CD14-positive monocyte (primary cell): ENCODE data around the gene PTGDS. TPM values are rescaled to one million over a fixed set of nuclear protein-coding genes. Genes with fewer than 3 reads are reported as not detected.

Experiments used
- DNase-seq, 3 donors: peaks; one replicate each; pipeline ENCODE4 v3.0.0-alpha.2; 2011 to 2022
- H2AFZ ChIP-seq: 2 replicates; pipeline ENCODE4 v1.6.0; 2012; ENCODE audit warnings: mild to moderate bottlenecking, low read depth, low read length, inconsistent platforms; ENCODE audit not compliant: insufficient read depth, poor library complexity, severe bottlenecking
- H3K27ac ChIP-seq, 2 donors: 1 replicate in 1 of 2; 2 replicates in 1 of 2; pipeline ENCODE4 v1.5.1; 2012 to 2013; ENCODE audit warnings: low read length in 2 of 2, control low read depth in 1 of 2, inconsistent platforms in 1 of 2, low read depth in 1 of 2, mild to moderate bottlenecking in 1 of 2
- H3K27me3 ChIP-seq, 2 donors: one replicate each; pipeline versions ENCODE4 v1.6.0 to v1.6.1; 2011 to 2013; ENCODE audit warnings: low read length in 2 of 2; ENCODE audit not compliant: control insufficient read depth in 2 of 2, insufficient read depth in 2 of 2
- H3K36me3 ChIP-seq, 2 donors: replicated peaks in 1 of 2; 1 replicate in 1 of 2; 2 replicates in 1 of 2; pipeline versions ENCODE4 v1.5.1 to v1.6.1; 2012 to 2013; ENCODE audit warnings: low read length in 2 of 2, control low read depth in 1 of 2, inconsistent platforms in 1 of 2, mild to moderate bottlenecking in 1 of 2; ENCODE audit not compliant: insufficient read depth in 2 of 2, control insufficient read depth in 1 of 2
- H3K4me1 ChIP-seq, 2 donors: 1 replicate in 1 of 2; 2 replicates in 1 of 2; pipeline versions ENCODE4 v1.5.1 to v1.6.1; 2012 to 2013; ENCODE audit warnings: low read length in 2 of 2, control low read depth in 1 of 2, inconsistent platforms in 1 of 2, mild to moderate bottlenecking in 1 of 2, moderate library complexity in 1 of 2; ENCODE audit not compliant: insufficient read depth in 2 of 2, control insufficient read depth in 1 of 2
- H3K4me2 ChIP-seq: replicated peaks from 2 replicates; pipeline ENCODE3; 2012; ENCODE audit warnings: low read length, moderate library complexity, mild to moderate bottlenecking; ENCODE audit not compliant: poor library complexity, severe bottlenecking; ENCODE audit errors: extremely low read depth
- H3K4me3 ChIP-seq, 3 experiments: fragments of 200-600 bp in 1 of 3; sonication (generic) in 1 of 3; replicated peaks in 1 of 3; 1 replicate in 2 of 3; 2 replicates in 1 of 3; pipeline ENCODE4 v1.5.1; 2011 to 2013; ENCODE audit warnings: low read length in 3 of 3, mild to moderate bottlenecking in 3 of 3, control low read depth in 2 of 3, low read depth in 2 of 3, inconsistent platforms in 1 of 3, moderate library complexity in 1 of 3
- H3K79me2 ChIP-seq: 2 replicates; pipeline ENCODE4 v1.6.0; 2012; ENCODE audit warnings: mild to moderate bottlenecking, control low read depth, inconsistent platforms, low read length, moderate library complexity; ENCODE audit not compliant: insufficient read depth
- H3K9ac ChIP-seq: 2 replicates; pipeline ENCODE4 v1.6.0; 2017; ENCODE audit warnings: low read length, mild to moderate bottlenecking; ENCODE audit not compliant: insufficient read depth, poor library complexity, severe bottlenecking
- H3K9me3 ChIP-seq, 2 donors: replicated peaks in 1 of 2; 1 replicate in 1 of 2; 2 replicates in 1 of 2; pipeline versions ENCODE4 v1.5.1 to v1.6.1; 2012 to 2013; ENCODE audit warnings: low read length in 2 of 2, control low read depth in 1 of 2; ENCODE audit not compliant: control insufficient read depth in 1 of 2, insufficient read depth in 1 of 2
- H4K20me1 ChIP-seq: 2 replicates; pipeline ENCODE4 v1.6.0; 2012; ENCODE audit warnings: mild to moderate bottlenecking, low read length, control low read depth, moderate library complexity; ENCODE audit not compliant: insufficient read depth
- H3K27ac Mint-ChIP-seq, 7 donors: one replicate each; pipeline ENCODE4 v1.8.0; 2020; ENCODE audit warnings: mild to moderate bottlenecking in 7 of 7, mixed read lengths in 7 of 7, moderate library complexity in 6 of 7, inconsistent platforms in 2 of 7
- H3K27me3 Mint-ChIP-seq, 3 donors: one replicate each; pipeline ENCODE4 v1.8.0; 2021 to 2022; ENCODE audit warnings: low read depth in 3 of 3, mild to moderate bottlenecking in 3 of 3, mixed read lengths in 3 of 3, moderate library complexity in 3 of 3, inconsistent platforms in 1 of 3
- H3K36me3 Mint-ChIP-seq, 2 donors: one replicate each; pipeline ENCODE4 v1.8.0; 2020; ENCODE audit warnings: mixed read lengths in 2 of 2, inconsistent platforms in 1 of 2, mild to moderate bottlenecking in 1 of 2
- H3K4me1 Mint-ChIP-seq: one replicate; pipeline ENCODE4 v1.8.0; 2020; ENCODE audit warnings: mild to moderate bottlenecking, mixed read lengths
- H3K4me3 Mint-ChIP-seq, 2 donors: one replicate each; pipeline ENCODE4 v1.8.0; 2020; ENCODE audit warnings: mild to moderate bottlenecking in 2 of 2, mixed read lengths in 2 of 2, moderate library complexity in 1 of 2
- H3K9me3 Mint-ChIP-seq, 7 donors: one replicate each; pipeline ENCODE4 v1.8.0; 2020 to 2022; ENCODE audit warnings: mixed read lengths in 7 of 7, mild to moderate bottlenecking in 6 of 7, moderate library complexity in 6 of 7, inconsistent platforms in 2 of 7
- CTCF ChIP-seq: fragments of 200-600 bp; IDR thresholded peaks from one replicate; pipeline ENCODE4 v1.8.0; 2022; ENCODE audit warnings: antibody characterized with exemption, mild to moderate bottlenecking
- WGBS: methylation state at CpG from one replicate; pipeline ENCODE4 v1.1.5; 2013; ENCODE audit warnings: missing lambda C conversion rate; ENCODE audit not compliant: insufficient coverage; 5-methylcytosine and 5-hydroxymethylcytosine counted together
- intact Hi-C, 2 donors: fragments of 100-400 bp; cut with micrococcal nuclease; formaldehyde crosslinking; loops; one replicate each; pipeline versions ENCODE4 v1.15.0 to v1.15.1; 2023
- polyA plus RNA-seq, 3 donors: library from polyadenylated mRNA; depleted of rRNA in 1 of 3; unstranded in 2 of 3; stranded (reverse) in 1 of 3; fragments of 300-500 nt in 2 of 3; fragments of >200 nt in 1 of 3; fragmentation: Illumina TruSeq in 2 of 3; gene quantifications; 1 replicate in 2 of 3; 2 replicates in 1 of 3; pipeline ENCODE4 v1.2.3, GENCODE V29; 2012 to 2021

PTGDS gene
- polyA plus RNA-seq, 3 donors: 0.34 to 1.5 TPM; not detected in 1

- Mint-ChIP-seq H3K9me3 (peaks cover 0 to 5% (median 3%) of the 10 kb centered on the region in 7 donors), H3K4me3 (no peak overlapping the region), H3K36me3 (no peaks in the 10 kb centered on the region), H3K27ac (no peak overlapping the region), H3K4me1 (peaks cover 1% of the 10 kb centered on the region), H3K27me3 (peaks cover 0 to 5% (median 0%) of the 10 kb centered on the region in 3 donors)
- Histone ChIP-seq H3K4me1 (peaks cover 3 to 5% of the 10 kb centered on the region in 2 donors), H3K27ac (no peak overlapping the region), H3K4me3 (no peak overlapping the region), H3K4me2 (no peak overlapping the region), H3K9me3 (no peaks in the 10 kb centered on the region), H3K27me3 (no peaks in the 10 kb centered on the region), H4K20me1 (no peaks in the 10 kb centered on the region), H3K9ac (no peak overlapping the region), H2AFZ (no peak overlapping the region), H3K79me2 (no peaks in the 10 kb centered on the region), H3K36me3 (no peaks in the 10 kb centered on the region)
- 88% methylated on average over 13 of the region's 14 CpGs for WGBS
- no peak for DNase-seq
- no peak for TF ChIP-seq CTCF
- intact Hi-C loops: no loop called here
Measured at GRCh38 chr9:136955202-136955942, 21.9 kb upstream of the PTGDS start.

- no peak for DNase-seq
- Histone ChIP-seq H3K4me3 (no peak overlapping the region), H4K20me1 (no peaks in the 10 kb centered on the region), H3K79me2 (no peaks in the 10 kb centered on the region), H3K9me3 (no peaks in the 10 kb centered on the region), H3K27me3 (no peaks in the 10 kb centered on the region), H2AFZ (no peak overlapping the region), H3K27ac (no peak overlapping the region), H3K4me2 (no peak overlapping the region), H3K4me1 (no peaks in the 10 kb centered on the region), H3K36me3 (no peaks in the 10 kb centered on the region), H3K9ac (no peak overlapping the region)
- intact Hi-C loops: no loop called here
- H3K4me1 Mint-ChIP-seq: no peaks in the 10 kb centered on the region
- no peak overlapping the region for H3K4me3 Mint-ChIP-seq
- H3K9me3 Mint-ChIP-seq: peaks cover 0 to 5% (median 3%) of the 10 kb centered on the region in 7 donors
- 92% methylated on average over 9 of the region's 9 CpGs for WGBS
- H3K36me3 Mint-ChIP-seq: no peaks in the 10 kb centered on the region
- H3K27me3 Mint-ChIP-seq: peaks cover 0 to 7% (median 2%) of the 10 kb centered on the region in 3 donors
- no peak for TF ChIP-seq CTCF
- no peak overlapping the region for H3K27ac Mint-ChIP-seq
Measured at GRCh38 chr9:136955943-136956335, 21.4 kb upstream of the PTGDS start.
